ENCODE data around the gene ADGRB2.
A peak's percentile ranks its signal among the peaks of the same experiment; 100 is the strongest.

Gene ADGRB2

GRCh38 chr1:31749785-31750735 is 14.1 kb downstream of the ADGRB2 start:
- no peak for DNase-seq (ENCODE audit: low read depth in 2 of 2)

GRCh38 chr1:31748365-31748764 is 15.8 kb downstream of the ADGRB2 start:
- DNase-seq (ENCODE audit: low read depth in 2 of 2), result no peak

- no peak for DNase-seq (ENCODE audit: low read depth in 2 of 2)
Measured at GRCh38 chr1:31747304-31747703, 16.8 kb downstream of the ADGRB2 start.

GRCh38 chr1:31746687-31747086 is 17.5 kb downstream of the ADGRB2 start:
- no peak for DNase-seq (ENCODE audit: low read depth in 2 of 2)

- DNase-seq (ENCODE audit: low read depth in 2 of 2), result no peak
Measured at GRCh38 chr1:31745946-31746670, 18.0 kb downstream of the ADGRB2 start.

GRCh38 chr1:31745096-31745945 is 18.8 kb downstream of the ADGRB2 start:
- DNase-seq (ENCODE audit: low read depth in 2 of 2), result peak; percentile 34 to 41

- DNase-seq (ENCODE audit: low read depth in 2 of 2), result no peak
Measured at GRCh38 chr1:31744165-31744888, 19.8 kb downstream of the ADGRB2 start.

GRCh38 chr1:31742462-31743212 is 21.5 kb downstream of the ADGRB2 start:
- DNase-seq (ENCODE audit: low read depth in 2 of 2), result no peak

GRCh38 chr1:31739346-31739745 is 24.8 kb downstream of the ADGRB2 start:
- DNase-seq (ENCODE audit: low read depth in 2 of 2), result peak in 1 of 2 donors; percentile 36

GRCh38 chr1:31736675-31737074 is 27.5 kb downstream of the ADGRB2 start:
- DNase-seq (ENCODE audit: low read depth in 2 of 2), result peak in 1 of 2 donors; percentile 72

- DNase-seq (ENCODE audit: low read depth in 2 of 2), result no peak
Measured at GRCh38 chr1:31735571-31735970, 28.6 kb downstream of the ADGRB2 start.

GRCh38 chr1:31734582-31735107 is 29.5 kb downstream of the ADGRB2 start:
- DNase-seq (ENCODE audit: low read depth in 2 of 2), result no peak

- DNase-seq (ENCODE audit: low read depth in 2 of 2), result no peak
Measured at GRCh38 chr1:31733389-31734219, 30.5 kb downstream of the ADGRB2 start.

- no peak for DNase-seq (ENCODE audit: low read depth in 2 of 2)
Measured at GRCh38 chr1:31732751-31733289, 31.3 kb downstream of the ADGRB2 start.

- no peak for DNase-seq (ENCODE audit: low read depth in 2 of 2)
Measured at GRCh38 chr1:31732343-31732742, 31.8 kb downstream of the ADGRB2 start.

GRCh38 chr1:31731049-31731565 is 33.0 kb downstream of the ADGRB2 start:
- no peak for DNase-seq (ENCODE audit: low read depth in 2 of 2)

- DNase-seq (ENCODE audit: low read depth in 2 of 2), result no peak
Measured at GRCh38 chr1:31730336-31731048, 33.6 kb downstream of the ADGRB2 start.

- no peak for DNase-seq (ENCODE audit: low read depth in 2 of 2)
Measured at GRCh38 chr1:31727849-31728248, 36.3 kb downstream of the ADGRB2 start.
